Ectodermal cell (in vitro differentiated cells): ENCODE results near the gene FXYD6.

Source experiments
- H3K27ac ChIP-seq: 2 replicates; pipeline ENCODE4 v1.7.0; 2013; ENCODE audit warnings: mild to moderate bottlenecking, low read depth, low read length; ENCODE audit not compliant: insufficient read depth, poor library complexity, severe bottlenecking
- H3K27me3 ChIP-seq: 2 replicates; pipeline ENCODE4 v1.7.0; 2013; ENCODE audit warnings: mild to moderate bottlenecking, low read length; ENCODE audit not compliant: insufficient read depth, control insufficient read depth, poor library complexity, severe bottlenecking
- H3K36me3 ChIP-seq: one replicate; pipeline ENCODE4 v1.7.0; 2013; ENCODE audit warnings: low read length; ENCODE audit not compliant: control insufficient read depth, insufficient read depth
- H3K4me1 ChIP-seq: one replicate; pipeline ENCODE4 v1.7.0; 2013; ENCODE audit warnings: low read length; ENCODE audit not compliant: control insufficient read depth, insufficient read depth
- H3K4me3 ChIP-seq: 2 replicates; pipeline ENCODE4 v1.7.0; 2013; ENCODE audit warnings: low read depth, low read length, control low read depth; ENCODE audit not compliant: insufficient read depth
- H3K9me3 ChIP-seq: 2 replicates; pipeline ENCODE4 v1.7.0; 2013; ENCODE audit warnings: mild to moderate bottlenecking, low read length, moderate library complexity; ENCODE audit not compliant: control insufficient read depth
- WGBS, 2 experiments: methylation state at CpG; one replicate each; pipeline ENCODE4 v1.1.7; 2013; ENCODE audit warnings: missing lambda C conversion rate in 2 of 2; 5-methylcytosine and 5-hydroxymethylcytosine counted together

The FXYD6 gene

GRCh38 chr11:117903505-117904382 lies 27.3 kb upstream of the FXYD6 start:
- H3K27ac ChIP-seq, result no peak overlapping the region
- no peaks in the 10 kb centered on the region for H3K36me3 ChIP-seq
- H3K9me3 ChIP-seq, result no peaks in the 10 kb centered on the region
- H3K4me3 ChIP-seq, result no peak overlapping the region
- no peaks in the 10 kb centered on the region for H3K4me1 ChIP-seq
- peaks cover 3% of the 10 kb centered on the region for H3K27me3 ChIP-seq
- WGBS, 2 experiments, result 86 to 89% methylated on average over 14 of the region's 14 CpGs

- Histone ChIP-seq H3K4me1 (no peaks in the 10 kb centered on the region), H3K27me3 (peaks cover 3% of the 10 kb centered on the region), H3K4me3 (no peak overlapping the region), H3K9me3 (no peaks in the 10 kb centered on the region), H3K36me3 (no peaks in the 10 kb centered on the region), H3K27ac (no peak overlapping the region)
- 87 to 90% methylated on average over 12 of the region's 13 CpGs for WGBS, 2 experiments
Observed at GRCh38 chr11:117902001-117902845, 25.8 kb upstream of the FXYD6 start.

- H3K27ac ChIP-seq, result no peak overlapping the region
- H3K4me1 ChIP-seq, result no peaks in the 10 kb centered on the region
- 93% methylated on average over 9 of the region's 9 CpGs for WGBS, 2 experiments
- no peaks in the 10 kb centered on the region for H3K36me3 ChIP-seq
- peaks cover 3% of the 10 kb centered on the region for H3K27me3 ChIP-seq
- H3K4me3 ChIP-seq, result no peak overlapping the region
- H3K9me3 ChIP-seq, result no peaks in the 10 kb centered on the region
Observed at GRCh38 chr11:117901601-117902000, 25.1 kb upstream of the FXYD6 start.

GRCh38 chr11:117900720-117901440 lies 24.4 kb upstream of the FXYD6 start:
- WGBS, 2 experiments, result 89 to 92% methylated on average over 11 of the region's 11 CpGs
- Histone ChIP-seq H3K27me3 (peaks cover 3% of the 10 kb centered on the region), H3K27ac (no peak overlapping the region), H3K4me1 (no peaks in the 10 kb centered on the region), H3K4me3 (no peak overlapping the region), H3K9me3 (no peaks in the 10 kb centered on the region), H3K36me3 (no peaks in the 10 kb centered on the region)

GRCh38 chr11:117900121-117900648 lies 23.7 kb upstream of the FXYD6 start:
- Histone ChIP-seq H3K4me3 (no peak overlapping the region), H3K4me1 (no peaks in the 10 kb centered on the region), H3K36me3 (no peaks in the 10 kb centered on the region), H3K27me3 (no peaks in the 10 kb centered on the region), H3K27ac (no peak overlapping the region), H3K9me3 (no peaks in the 10 kb centered on the region)
- 85 to 88% methylated on average over 4 of the region's 4 CpGs for WGBS, 2 experiments

- H3K4me1 ChIP-seq, result no peaks in the 10 kb centered on the region
- H3K9me3 ChIP-seq, result no peaks in the 10 kb centered on the region
- H3K4me3 ChIP-seq, result no peak overlapping the region
- no peaks in the 10 kb centered on the region for H3K27me3 ChIP-seq
- no peak overlapping the region for H3K27ac ChIP-seq
- WGBS, 2 experiments, result 95 to 96% methylated on average over 4 of the region's 4 CpGs
- H3K36me3 ChIP-seq, result no peaks in the 10 kb centered on the region
Observed at GRCh38 chr11:117898059-117898458, 21.6 kb upstream of the FXYD6 start.

- 73 to 82% methylated on average over 2 to 3 of the region's 3 CpGs for WGBS, 2 experiments
- Histone ChIP-seq H3K9me3 (no peaks in the 10 kb centered on the region), H3K27ac (no peak overlapping the region), H3K4me3 (no peak overlapping the region), H3K4me1 (no peaks in the 10 kb centered on the region), H3K27me3 (no peaks in the 10 kb centered on the region), H3K36me3 (no peaks in the 10 kb centered on the region)
Observed at GRCh38 chr11:117892651-117893050, 16.2 kb upstream of the FXYD6 start.

- no peak overlapping the region for H3K4me3 ChIP-seq
- 91 to 92% methylated on average over 2 of the region's 2 CpGs for WGBS, 2 experiments
Observed at GRCh38 chr11:117891362-117891761, 14.9 kb upstream of the FXYD6 start.

GRCh38 chr11:117888139-117888566 lies 11.7 kb upstream of the FXYD6 start:
- WGBS, 2 experiments, result 91% methylated on average over 8 of the region's 8 CpGs
- Histone ChIP-seq H3K27ac (no peak overlapping the region), H3K36me3 (no peaks in the 10 kb centered on the region), H3K4me3 (no peak overlapping the region), H3K4me1 (no peaks in the 10 kb centered on the region), H3K9me3 (no peaks in the 10 kb centered on the region), H3K27me3 (no peaks in the 10 kb centered on the region)

More at GRCh38 chr11:117891362-117891761, 14.9 kb upstream of the FXYD6 start:
- no peaks in the 10 kb centered on the region for H3K9me3 ChIP-seq
- H3K4me1 ChIP-seq, result no peaks in the 10 kb centered on the region
- no peak overlapping the region for H3K27ac ChIP-seq
- H3K27me3 ChIP-seq, result no peaks in the 10 kb centered on the region
- H3K36me3 ChIP-seq, result no peaks in the 10 kb centered on the region
